Tibial nerve (tissue), 4 donors: ENCODE measurements around the gene HIVEP2.

Experiments used
- CTCF ChIP-seq, 5 experiments: fragments of 200-600 bp in 3 of 5; fragments of 450-650 bp in 2 of 5; sonication (generic) in 3 of 5; IDR thresholded peaks; one replicate each; pipeline ENCODE4 v1.5.1; 2016 to 2019; ENCODE audit warnings: antibody characterized with exemption in 5 of 5, mild to moderate bottlenecking in 3 of 5, moderate library complexity in 2 of 5
- EP300 ChIP-seq, 2 donors: sonication (generic); formaldehyde crosslinking; IDR thresholded peaks; one replicate each; pipeline ENCODE4 v1.6.1; 2017; ENCODE audit warnings: antibody characterized with exemption in 2 of 2, mild to moderate bottlenecking in 1 of 2
- POLR2A ChIP-seq, 2 donors: fragments of 450-650 bp; IDR thresholded peaks; one replicate each; pipeline ENCODE4 v1.6.1; 2017; ENCODE audit warnings: antibody characterized with exemption in 2 of 2, mild to moderate bottlenecking in 2 of 2, moderate library complexity in 2 of 2

- TF ChIP-seq EP300 (IDR thresholded peaks at IDR 0.05) (no peak), POLR2A (IDR thresholded peaks at IDR 0.05) (no peak), CTCF (IDR thresholded peaks at IDR 0.05) (no peak)
Observed at GRCh38 chr6:142760152-142760551, 184.8 kb downstream of the HIVEP2 start.
